Stimulated activated CD4-positive, alpha-beta T cell treated with anti-CD3 and anti-CD28 coated beads, TNF-alpha, amount 100 ng/mL, for 4 hours (primary cell): ENCODE results near the gene NRF1.
"Not testable (repeated sequence)": the region's sequence is repeated elsewhere in the genome, so short reads cannot be mapped to it uniquely, and the experiment has no call there.

Experiments used
- DNase-seq, 3 experiments: peaks; one replicate each; pipeline ENCODE4 v3.0.0-alpha.2; 2020; ENCODE audit warnings: low read depth in 3 of 3

Gene NRF1

GRCh38 chr7:129611246-129612111 lies at the start of gene NRF1:
Gene NRF1, plus strand, starts transcription at chr7:129611720. Its CDS starts 45,632 bp downstream, at chr7:129657352.
- DNase-seq = peak; percentile 81 to 83 (median 82)

- DNase-seq = not testable (repeated sequence)
Measured at GRCh38 chr7:129566323-129566722, 45.2 kb upstream of the NRF1 start.

GRCh38 chr7:129567377-129567776 lies 44.1 kb upstream of the NRF1 start:
- no peak for DNase-seq

- no peak for DNase-seq
Measured at GRCh38 chr7:129568240-129568639, 43.3 kb upstream of the NRF1 start.

GRCh38 chr7:129569326-129569725 lies 42.2 kb upstream of the NRF1 start:
- DNase-seq = no peak

GRCh38 chr7:129569811-129570215 lies 41.7 kb upstream of the NRF1 start:
- DNase-seq = no peak

- no peak for DNase-seq
Measured at GRCh38 chr7:129571201-129571600, 40.3 kb upstream of the NRF1 start.

GRCh38 chr7:129572205-129572604 lies 39.3 kb upstream of the NRF1 start:
- no peak for DNase-seq

GRCh38 chr7:129574487-129574886 lies 37.0 kb upstream of the NRF1 start:
- DNase-seq = no peak

GRCh38 chr7:129575699-129576098 lies 35.8 kb upstream of the NRF1 start:
- DNase-seq = no peak

- DNase-seq = no peak
Measured at GRCh38 chr7:129576138-129576537, 35.4 kb upstream of the NRF1 start.

GRCh38 chr7:129578829-129579228 lies 32.7 kb upstream of the NRF1 start:
- no peak for DNase-seq

GRCh38 chr7:129586179-129586578 lies 25.3 kb upstream of the NRF1 start:
- not testable (repeated sequence) for DNase-seq

GRCh38 chr7:129588268-129588667 lies 23.3 kb upstream of the NRF1 start:
- DNase-seq = no peak

- DNase-seq = no peak
Measured at GRCh38 chr7:129591868-129592267, 19.7 kb upstream of the NRF1 start.

GRCh38 chr7:129596386-129596785 lies 15.1 kb upstream of the NRF1 start:
- not testable (repeated sequence) for DNase-seq

GRCh38 chr7:129597672-129598071 lies 13.8 kb upstream of the NRF1 start:
- DNase-seq = no peak

- no peak for DNase-seq
Measured at GRCh38 chr7:129599174-129599573, 12.3 kb upstream of the NRF1 start.

- DNase-seq = not testable (repeated sequence)
Measured at GRCh38 chr7:129603594-129603993, 7.9 kb upstream of the NRF1 start.

GRCh38 chr7:129604021-129604420 lies 7.5 kb upstream of the NRF1 start:
- not testable (repeated sequence) for DNase-seq

GRCh38 chr7:129604713-129605437 lies 6.6 kb upstream of the NRF1 start:
- DNase-seq = no peak

GRCh38 chr7:129605960-129606614 lies 5.4 kb upstream of the NRF1 start:
- no peak for DNase-seq
